ENCODE measurements around the gene ZFYVE1.

Gene ZFYVE1

GRCh38 chr14:73026845-73027542, at the start of gene ZFYVE1:
ZFYVE1 (minus strand) TSS chr14:73027106; CDS start chr14:73024508, 2,598 bp downstream.
- H3K4me3 ChIP-seq (ENCODE audit: low read depth, low read length): peak within 1 kb of the TSS; percentile 94
- no peak for TF ChIP-seq CTCF (IDR thresholded peaks at IDR 0.05; ENCODE audit: borderline replicate concordance, insufficient read depth, low read depth, low read length)

- no peak overlapping the region for H3K4me3 ChIP-seq (ENCODE audit: low read depth, low read length)
- no peak for TF ChIP-seq CTCF (IDR thresholded peaks at IDR 0.05; ENCODE audit: borderline replicate concordance, insufficient read depth, low read depth, low read length)
Observed at GRCh38 chr14:73069585-73069984, 42.7 kb upstream of the ZFYVE1 start.

GRCh38 chr14:73058922-73059673, 32.2 kb upstream of the ZFYVE1 start:
- TF ChIP-seq CTCF (IDR thresholded peaks at IDR 0.05; ENCODE audit: borderline replicate concordance, insufficient read depth, low read depth, low read length): no peak

GRCh38 chr14:73058224-73058921, 31.5 kb upstream of the ZFYVE1 start, which contains the start of gene RBM25:
RBM25 (plus strand) TSS chr14:73058534; CDS start chr14:73071642, 13,108 bp downstream.
- TF ChIP-seq CTCF (IDR thresholded peaks at IDR 0.05; ENCODE audit: borderline replicate concordance, insufficient read depth, low read depth, low read length): no peak
- H3K4me3 ChIP-seq (ENCODE audit: low read depth, low read length): peak within 1 kb of the TSS; percentile 90

More at GRCh38 chr14:73058922-73059673, 32.2 kb upstream of the ZFYVE1 start:
- peak overlapping the region; percentile 90 for H3K4me3 ChIP-seq (ENCODE audit: low read depth, low read length)

- no peak for TF ChIP-seq CTCF (IDR thresholded peaks at IDR 0.05; ENCODE audit: borderline replicate concordance, insufficient read depth, low read depth, low read length)
- H3K4me3 ChIP-seq (ENCODE audit: low read depth, low read length): peak overlapping the region; percentile 90
Observed at GRCh38 chr14:73057944-73058223, 31.0 kb upstream of the ZFYVE1 start.

GRCh38 chr14:73055251-73055650, 28.3 kb upstream of the ZFYVE1 start:
- H3K4me3 ChIP-seq (ENCODE audit: low read depth, low read length): no peak overlapping the region
- no peak for TF ChIP-seq CTCF (IDR thresholded peaks at IDR 0.05; ENCODE audit: borderline replicate concordance, insufficient read depth, low read depth, low read length)

Data from GM12875 (cell line).